Amniotic epithelial cell (primary cell): ENCODE data around the gene ZNF469.
"Not testable (repeated sequence)": the region's sequence is repeated elsewhere in the genome, so short reads cannot be mapped to it uniquely, and the experiment has no call there.

Source experiments
- DNase-seq: peaks from one replicate; pipeline ENCODE4 v3.0.0-alpha.2; 2010; ENCODE audit warnings: low read depth

Gene ZNF469

GRCh38 chr16:88358023-88358420 is 24.7 kb upstream of the ZNF469 start:
- DNase-seq: no peak

GRCh38 chr16:88359008-88359407 is 23.8 kb upstream of the ZNF469 start:
- DNase-seq: no peak

- DNase-seq: not testable (repeated sequence)
Measured at GRCh38 chr16:88360401-88360800, 22.4 kb upstream of the ZNF469 start.

GRCh38 chr16:88360999-88361398 is 21.8 kb upstream of the ZNF469 start:
- DNase-seq: no peak

- DNase-seq: no peak
Measured at GRCh38 chr16:88361775-88362174, 21.0 kb upstream of the ZNF469 start.

- no peak for DNase-seq
Measured at GRCh38 chr16:88363239-88363891, 19.4 kb upstream of the ZNF469 start.

- DNase-seq: no peak
Measured at GRCh38 chr16:88365244-88365865, 17.4 kb upstream of the ZNF469 start.

- DNase-seq: no peak
Measured at GRCh38 chr16:88366032-88366703, 16.6 kb upstream of the ZNF469 start.

- no peak for DNase-seq
Measured at GRCh38 chr16:88366704-88367047, 16.1 kb upstream of the ZNF469 start.

- no peak for DNase-seq
Measured at GRCh38 chr16:88367560-88367959, 15.2 kb upstream of the ZNF469 start.

- no peak for DNase-seq
Measured at GRCh38 chr16:88368036-88368435, 14.7 kb upstream of the ZNF469 start.

- no peak for DNase-seq
Measured at GRCh38 chr16:88368994-88369393, 13.8 kb upstream of the ZNF469 start.

- DNase-seq: no peak
Measured at GRCh38 chr16:88369447-88370008, 13.2 kb upstream of the ZNF469 start.

GRCh38 chr16:88370365-88370764 is 12.4 kb upstream of the ZNF469 start:
- no peak for DNase-seq

- DNase-seq: no peak
Measured at GRCh38 chr16:88372522-88372921, 10.2 kb upstream of the ZNF469 start.

GRCh38 chr16:88373211-88373610 is 9.5 kb upstream of the ZNF469 start:
- DNase-seq: no peak

GRCh38 chr16:88373927-88374492 is 8.7 kb upstream of the ZNF469 start:
- no peak for DNase-seq

- no peak for DNase-seq
Measured at GRCh38 chr16:88374736-88375135, 8.0 kb upstream of the ZNF469 start.

GRCh38 chr16:88375236-88375975 is 7.4 kb upstream of the ZNF469 start:
- no peak for DNase-seq

- no peak for DNase-seq
Measured at GRCh38 chr16:88375996-88376834, 6.5 kb upstream of the ZNF469 start.
